ENCODE data around the gene TACR2.

Gene TACR2

GRCh38 chr10:69377191-69377590 lies 39.5 kb downstream of the TACR2 start:
- TF ChIP-seq SIN3A (IDR thresholded peaks at IDR 0.05; ENCODE audit: borderline replicate concordance, insufficient read depth, low read length): no peak
- no peak for TF ChIP-seq REST (IDR thresholded peaks at IDR 0.05; ENCODE audit: insufficient read depth in 1 of 2, low read depth in 2 of 2, low read length in 2 of 2)
- TF ChIP-seq POLR2AphosphoS5 (IDR thresholded peaks at IDR 0.05; ENCODE audit: low read depth, low read length): no peak
- TF ChIP-seq TAF1 (IDR thresholded peaks at IDR 0.05; ENCODE audit: borderline replicate concordance, insufficient read depth, low read length): no peak

- TF ChIP-seq REST (IDR thresholded peaks at IDR 0.05; ENCODE audit: insufficient read depth in 1 of 2, low read depth in 2 of 2, low read length in 2 of 2) (no peak), SIN3A (IDR thresholded peaks at IDR 0.05; ENCODE audit: borderline replicate concordance, insufficient read depth, low read length) (no peak), FOXP2 (optimal IDR thresholded peaks at IDR 0.05; ENCODE audit: borderline replicate concordance, extremely low read depth, extremely low read length, insufficient read depth) (no peak), POLR2AphosphoS5 (IDR thresholded peaks at IDR 0.05; ENCODE audit: low read depth, low read length) (no peak), TAF1 (IDR thresholded peaks at IDR 0.05; ENCODE audit: borderline replicate concordance, insufficient read depth, low read length) (no peak)
Measured at GRCh38 chr10:69376662-69377061, 40.1 kb downstream of the TACR2 start.

DNA sequence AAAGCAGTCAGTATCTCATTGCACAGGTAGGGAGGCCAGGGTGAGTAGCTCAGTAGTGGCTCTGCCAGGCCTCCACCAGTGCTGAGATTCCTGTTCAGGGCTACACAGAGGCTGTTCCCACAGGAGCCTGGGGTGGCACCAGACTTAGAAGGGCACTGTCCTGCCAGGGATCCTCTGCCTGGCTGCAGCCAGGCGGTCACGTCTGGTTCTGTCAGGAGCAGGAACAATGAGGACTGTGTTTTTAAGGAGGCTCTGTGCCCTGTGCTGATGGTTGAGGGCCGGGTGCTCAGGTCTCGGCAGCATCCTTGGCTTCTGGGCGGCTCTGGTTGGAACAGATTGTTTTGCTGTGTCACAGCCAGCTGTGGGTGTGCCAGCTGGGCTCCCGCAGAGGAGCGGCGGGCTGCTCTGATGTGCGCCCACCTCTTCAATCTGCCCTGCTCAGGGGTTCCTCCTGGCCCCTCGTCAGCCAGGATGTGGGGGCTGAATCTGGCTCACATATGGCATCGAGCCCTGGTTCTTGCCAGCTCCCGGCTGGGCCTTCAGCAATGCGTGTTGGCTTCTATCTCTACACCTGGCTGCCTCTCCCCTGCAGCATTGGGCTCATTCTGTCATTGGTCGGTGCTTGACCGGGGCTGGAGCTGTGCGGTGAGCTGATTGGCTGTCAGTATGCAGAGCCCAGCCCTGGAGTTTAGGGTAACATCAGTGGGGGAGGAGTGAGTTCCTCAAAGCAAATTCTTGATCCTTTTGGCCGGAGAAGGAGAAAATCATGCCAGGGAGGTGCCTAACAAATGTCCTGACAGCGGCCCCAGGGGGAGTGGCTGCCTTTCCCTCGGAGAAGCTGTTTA lies 41.2 kb downstream of the TACR2 start:
- TF ChIP-seq TAF1 (IDR thresholded peaks at IDR 0.05; ENCODE audit: borderline replicate concordance, insufficient read depth, low read length) (no peak), REST (IDR thresholded peaks at IDR 0.05; ENCODE audit: insufficient read depth in 1 of 2, low read depth in 2 of 2, low read length in 2 of 2) (no peak)

- TF ChIP-seq TAF1 (IDR thresholded peaks at IDR 0.05; ENCODE audit: borderline replicate concordance, insufficient read depth, low read length): no peak
- TF ChIP-seq FOXP2 (optimal IDR thresholded peaks at IDR 0.05; ENCODE audit: borderline replicate concordance, extremely low read depth, extremely low read length, insufficient read depth): no peak
- no peak for TF ChIP-seq POLR2AphosphoS5 (IDR thresholded peaks at IDR 0.05; ENCODE audit: low read depth, low read length)
- no peak for TF ChIP-seq REST (IDR thresholded peaks at IDR 0.05; ENCODE audit: insufficient read depth in 1 of 2, low read depth in 2 of 2, low read length in 2 of 2)
- TF ChIP-seq SIN3A (IDR thresholded peaks at IDR 0.05; ENCODE audit: borderline replicate concordance, insufficient read depth, low read length): no peak
Measured at GRCh38 chr10:69374931-69375306, 41.8 kb downstream of the TACR2 start.

- TF ChIP-seq SIN3A (IDR thresholded peaks at IDR 0.05; ENCODE audit: borderline replicate concordance, insufficient read depth, low read length) (no peak), FOXP2 (optimal IDR thresholded peaks at IDR 0.05; ENCODE audit: borderline replicate concordance, extremely low read depth, extremely low read length, insufficient read depth) (no peak), POLR2AphosphoS5 (IDR thresholded peaks at IDR 0.05; ENCODE audit: low read depth, low read length) (no peak), REST (IDR thresholded peaks at IDR 0.05; ENCODE audit: insufficient read depth in 1 of 2, low read depth in 2 of 2, low read length in 2 of 2) (no peak), TAF1 (IDR thresholded peaks at IDR 0.05; ENCODE audit: borderline replicate concordance, insufficient read depth, low read length) (no peak)
Measured at GRCh38 chr10:69374242-69374641, 42.5 kb downstream of the TACR2 start.

All from PFSK-1 (cell line).